Suppressor macrophage (primary cell): Measurements from ENCODE around the gene SLC31A2.
A peak's percentile ranks its signal among the peaks of the same experiment; 100 is the strongest.

Experiments used
- DNase-seq, 4 experiments: peaks; one replicate each; pipeline ENCODE4 v3.0.0-alpha.2; 2020 to 2022

The SLC31A2 gene

DNA sequence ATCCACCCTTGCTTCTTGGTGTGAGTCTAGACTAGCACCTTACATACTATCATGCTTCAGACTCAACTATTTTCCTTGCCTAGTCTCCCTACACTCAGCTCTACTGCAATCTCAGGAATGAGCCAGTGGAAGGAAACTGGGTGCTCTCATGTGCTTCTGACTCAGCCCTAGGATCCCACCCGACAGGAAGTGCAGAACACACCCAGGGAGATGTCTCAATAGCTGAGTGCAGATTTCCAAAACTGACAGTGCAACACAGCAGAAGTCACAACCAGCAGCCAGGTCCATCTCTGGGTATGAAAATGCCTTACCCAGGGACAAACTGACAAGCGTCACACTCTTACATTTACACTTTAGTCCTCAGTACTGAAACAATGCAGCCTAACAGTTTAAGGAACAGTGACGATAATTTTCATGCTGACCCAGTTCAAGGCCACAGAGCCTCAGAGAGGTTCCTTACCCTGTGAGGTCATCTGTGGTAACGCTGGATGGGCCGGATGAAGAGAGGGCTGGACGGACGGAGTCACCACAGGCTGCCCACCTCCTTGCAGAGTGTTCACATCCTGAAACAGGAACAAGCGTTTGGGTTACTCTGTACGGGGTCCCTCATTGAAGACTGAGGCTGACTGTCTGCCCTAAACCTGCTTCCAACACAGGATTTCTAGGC, 37.3 kb downstream of the SLC31A2 start:
- DNase-seq = peak; percentile 91 to 98 (median 93)

DNA sequence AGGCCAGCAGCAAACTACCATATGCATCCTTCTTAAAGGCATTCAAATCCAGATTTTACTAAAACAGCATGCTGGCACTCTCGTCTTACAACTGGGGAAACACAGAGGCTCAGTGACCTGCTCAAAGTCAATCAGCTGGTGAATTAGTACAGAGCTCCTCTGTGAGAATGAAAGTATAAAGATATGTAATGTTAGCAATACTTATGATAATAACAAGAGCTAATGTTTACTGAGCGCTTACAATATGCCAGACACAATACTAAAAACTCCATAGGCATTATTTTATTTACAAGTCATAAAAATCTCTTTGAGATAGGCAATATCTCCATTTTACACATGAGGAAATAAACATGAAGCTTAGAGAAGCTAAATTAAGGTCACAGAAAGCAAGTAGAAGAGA, 41.6 kb downstream of the SLC31A2 start:
- DNase-seq = no peak

DNA sequence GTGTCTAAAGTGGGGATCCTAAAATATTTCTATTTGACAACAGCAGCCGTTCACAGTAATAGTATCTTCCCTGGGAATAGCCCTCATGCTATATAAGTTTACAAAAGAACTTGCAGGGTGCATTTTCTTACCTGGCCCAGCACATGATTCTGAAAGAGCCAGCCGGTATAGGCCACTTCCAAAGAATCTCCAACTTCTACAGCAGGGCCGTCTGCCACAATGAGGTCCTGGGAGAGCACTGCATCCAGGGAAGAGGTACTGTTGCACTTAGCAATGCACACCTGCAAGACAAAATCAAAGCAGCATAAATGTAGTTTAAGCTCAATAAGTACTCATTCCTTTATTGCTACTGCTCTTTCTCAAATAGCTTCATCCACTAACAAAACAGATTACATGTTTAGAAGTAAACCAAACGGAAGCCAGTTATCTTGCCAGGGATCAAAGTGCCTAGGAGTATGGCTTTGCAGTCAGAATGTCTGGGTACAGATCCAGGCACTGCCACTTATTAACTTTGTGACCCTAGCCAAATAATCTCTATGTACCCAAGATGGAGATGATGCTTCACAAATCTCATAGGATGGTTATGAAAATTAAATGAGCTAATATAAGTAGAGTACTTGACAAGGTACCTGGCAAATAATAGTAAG, 49.0 kb downstream of the SLC31A2 start:
- DNase-seq = no peak

DNA sequence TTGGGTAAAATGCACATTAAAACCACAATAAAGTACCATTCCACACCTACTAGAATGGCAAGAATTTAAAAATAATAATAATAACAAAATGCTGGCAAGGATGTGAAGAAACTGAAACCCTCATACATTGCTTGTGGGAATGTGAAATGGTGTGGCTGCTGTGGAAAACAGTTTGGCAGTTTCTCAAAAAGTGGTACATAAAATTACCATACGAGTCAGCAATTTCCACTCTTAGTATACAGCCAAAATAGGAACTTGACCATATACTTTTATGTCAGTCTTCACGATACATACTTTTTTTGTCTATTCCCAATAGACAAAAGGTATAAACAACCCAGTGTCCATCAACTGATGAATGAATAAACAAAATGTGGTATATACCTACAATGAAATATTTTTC, 54.6 kb downstream of the SLC31A2 start:
- peak in 2 of 4 experiments; percentile 48 to 60 for DNase-seq

DNA sequence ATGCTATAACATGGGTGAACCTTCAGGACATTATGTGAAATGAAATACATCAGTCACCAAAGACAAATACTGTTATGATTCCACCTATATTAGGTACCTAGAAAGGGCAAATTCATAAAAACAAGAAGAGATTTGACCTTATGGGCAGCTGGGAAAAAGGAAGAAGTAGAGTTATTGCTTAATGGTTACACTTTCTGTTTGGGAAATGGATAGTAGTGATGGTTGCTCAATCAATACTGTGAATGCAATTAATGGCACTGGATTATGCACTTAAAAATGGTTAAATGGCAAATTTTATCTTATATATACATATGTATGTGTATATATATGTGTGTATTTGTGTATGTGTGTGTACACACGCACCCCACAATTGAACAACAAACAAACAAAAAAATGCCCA, 55.1 kb downstream of the SLC31A2 start:
- peak in 2 of 4 experiments; percentile 69 to 76 for DNase-seq

DNA sequence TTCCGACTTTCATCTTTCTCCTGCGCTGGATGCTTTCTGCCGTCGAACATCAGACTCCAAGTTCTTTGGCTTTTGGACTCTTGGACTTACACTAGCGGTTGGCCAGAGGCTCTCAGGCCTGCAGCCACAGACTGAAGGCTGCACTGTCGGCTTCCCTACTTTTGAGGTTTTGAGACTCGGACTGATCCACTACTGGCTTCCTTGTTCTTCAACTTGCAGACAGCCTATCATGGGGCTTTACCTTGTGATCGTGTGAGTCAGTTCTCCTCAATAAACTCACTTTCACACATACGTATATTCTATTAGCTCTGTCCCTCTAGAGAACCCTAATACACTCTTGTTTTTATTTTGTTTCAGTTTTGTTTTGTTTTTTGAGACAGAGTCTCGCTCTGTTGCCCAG, 60.0 kb downstream of the SLC31A2 start:
- DNase-seq = peak; percentile 57 to 85 (median 74)
